Measurements from ENCODE around the gene BRCA1.

Gene BRCA1

GRCh38 chr17:43014649-43015542 lies 110.3 kb downstream of the BRCA1 start:
- H3K4me3 ChIP-seq (replicated peaks; ENCODE audit: low read depth, low read length), result no peak overlapping the region
- DNase-seq (ENCODE audit: extremely low read depth, low read depth), result no peak
- TF ChIP-seq, protein P1, sequence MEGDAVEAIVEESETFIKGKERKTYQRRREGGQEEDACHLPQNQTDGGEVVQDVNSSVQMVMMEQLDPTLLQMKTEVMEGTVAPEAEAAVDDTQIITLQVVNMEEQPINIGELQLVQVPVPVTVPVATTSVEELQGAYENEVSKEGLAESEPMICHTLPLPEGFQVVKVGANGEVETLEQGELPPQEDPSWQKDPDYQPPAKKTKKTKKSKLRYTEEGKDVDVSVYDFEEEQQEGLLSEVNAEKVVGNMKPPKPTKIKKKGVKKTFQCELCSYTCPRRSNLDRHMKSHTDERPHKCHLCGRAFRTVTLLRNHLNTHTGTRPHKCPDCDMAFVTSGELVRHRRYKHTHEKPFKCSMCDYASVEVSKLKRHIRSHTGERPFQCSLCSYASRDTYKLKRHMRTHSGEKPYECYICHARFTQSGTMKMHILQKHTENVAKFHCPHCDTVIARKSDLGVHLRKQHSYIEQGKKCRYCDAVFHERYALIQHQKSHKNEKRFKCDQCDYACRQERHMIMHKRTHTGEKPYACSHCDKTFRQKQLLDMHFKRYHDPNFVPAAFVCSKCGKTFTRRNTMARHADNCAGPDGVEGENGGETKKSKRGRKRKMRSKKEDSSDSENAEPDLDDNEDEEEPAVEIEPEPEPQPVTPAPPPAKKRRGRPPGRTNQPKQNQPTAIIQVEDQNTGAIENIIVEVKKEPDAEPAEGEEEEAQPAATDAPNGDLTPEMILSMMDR (IDR thresholded peaks at IDR 0.05; ENCODE audit: low read depth, low read length, missing control alignments), result no peak

- TF ChIP-seq, protein P1 (IDR thresholded peaks at IDR 0.05; ENCODE audit: low read depth, low read length, missing control alignments), result no peak
- no peak for DNase-seq (ENCODE audit: extremely low read depth, low read depth)
- H3K4me3 ChIP-seq (replicated peaks; ENCODE audit: low read depth, low read length), result no peak overlapping the region
Observed at GRCh38 chr17:43014020-43014648, 111.0 kb downstream of the BRCA1 start.

DNA sequence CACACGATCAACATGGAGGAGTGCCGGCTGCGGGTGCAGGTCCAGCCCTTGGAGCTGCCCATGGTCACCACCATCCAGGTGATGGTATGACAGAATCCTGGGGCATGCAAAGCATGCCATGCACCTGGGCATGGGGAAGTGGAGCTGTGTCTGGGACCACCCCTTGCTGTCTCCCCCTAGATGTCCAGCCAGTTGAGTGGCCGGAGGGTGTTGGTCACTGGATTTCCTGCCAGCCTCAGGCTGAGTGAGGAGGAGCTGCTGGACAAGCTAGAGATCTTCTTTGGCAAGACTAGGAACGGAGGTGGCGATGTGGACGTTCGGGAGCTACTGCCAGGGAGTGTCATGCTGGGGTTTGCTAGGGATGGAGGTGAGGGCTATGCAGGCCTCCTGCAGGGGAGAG lies 111.9 kb downstream of the BRCA1 start:
- no peak overlapping the region for H3K4me3 ChIP-seq (replicated peaks; ENCODE audit: low read depth, low read length)
- TF ChIP-seq, protein P1 (IDR thresholded peaks at IDR 0.05; ENCODE audit: low read depth, low read length, missing control alignments), result no peak
- DNase-seq (ENCODE audit: extremely low read depth, low read depth), result no peak

- H3K4me3 ChIP-seq (replicated peaks; ENCODE audit: low read depth, low read length), result no peak overlapping the region
- DNase-seq (ENCODE audit: extremely low read depth, low read depth), result no peak
- TF ChIP-seq, protein P1 (IDR thresholded peaks at IDR 0.05; ENCODE audit: low read depth, low read length, missing control alignments), result no peak
Observed at GRCh38 chr17:43011728-43012472, 113.3 kb downstream of the BRCA1 start.

DNA sequence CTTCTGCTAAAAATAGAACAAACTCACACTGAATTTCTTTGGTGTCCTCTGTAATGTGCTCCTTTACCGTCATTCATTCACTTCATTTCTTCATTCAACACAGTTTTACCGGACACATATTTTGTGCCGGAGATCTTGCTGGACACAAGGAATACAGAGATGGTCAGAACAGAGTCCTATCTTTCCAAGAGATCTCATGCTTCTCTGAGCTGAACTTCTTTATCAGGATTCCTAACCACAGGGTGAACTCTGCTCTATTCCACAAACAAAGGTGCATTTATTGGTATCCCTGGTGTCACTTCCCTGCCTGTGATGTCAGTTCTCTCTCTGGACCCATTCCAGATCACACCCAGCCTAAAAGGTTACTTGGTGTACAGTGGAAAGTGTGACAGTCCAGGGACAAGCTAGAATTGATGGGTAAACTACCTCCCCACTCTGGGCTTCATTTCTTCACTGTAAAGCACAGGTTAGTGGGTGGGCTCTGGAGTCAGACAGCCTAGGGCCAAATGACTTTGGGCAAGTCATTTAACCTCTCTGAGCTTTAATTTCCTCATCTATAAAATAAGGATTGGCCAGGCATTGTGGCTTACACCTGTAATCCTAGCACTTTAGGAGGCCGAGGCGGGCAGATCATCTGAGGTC lies 114.4 kb downstream of the BRCA1 start:
- no peak for DNase-seq (ENCODE audit: extremely low read depth, low read depth)
- H3K4me3 ChIP-seq (replicated peaks; ENCODE audit: low read depth, low read length), result no peak overlapping the region

More for the DNA sequence above, 114.4 kb downstream of the BRCA1 start:
- TF ChIP-seq, protein P1 (IDR thresholded peaks at IDR 0.05; ENCODE audit: low read depth, low read length, missing control alignments), result no peak
